H1 (cell line): ENCODE measurements around the gene SHISA7. TPM values are rescaled to one million over a fixed set of nuclear protein-coding genes. Genes with fewer than 3 reads are reported as not detected.

Experiments used
- CTCF ChIA-PET: fragments of 300-600 bp; sonication (Branson Sonifier 250); formaldehyde crosslinking; loops from one replicate; lab custom pipeline; 2021; ENCODE audit not compliant: partially characterized antibody; lab: Charles Lee
- POLR2A ChIA-PET: fragments of 300-600 bp; sonication (Branson Sonifier 250); formaldehyde crosslinking; loops from one replicate; lab custom pipeline; 2021; ENCODE audit warnings: inconsistent platforms; ENCODE audit not compliant: partially characterized antibody; lab: Charles Lee
- DNase-seq, 2 experiments: peaks; one replicate each; pipeline versions ENCODE4 v3.0.0 to v3.0.0-alpha.2; 2010 to 2022; ENCODE audit warnings: low spot score in 2 of 2, low read depth in 1 of 2, mixed read lengths in 1 of 2
- FAIRE-seq: peaks from 2 replicates; lab custom pipeline; 2011; peaks lifted over from hg19 to GRCh38; lab: Jason Lieb, UNC
- H2AFZ ChIP-seq: 2 replicates; pipeline ENCODE4 v1.8.1; 2012; ENCODE audit warnings: low read length, inconsistent platforms
- H2AK5ac ChIP-seq: 2 replicates; pipeline ENCODE4 v1.6.1; 2013; ENCODE audit warnings: low read depth, low read length
- H2BK120ac ChIP-seq: replicated peaks from 2 replicates; pipeline ENCODE3; 2013; ENCODE audit warnings: low read depth, low read length, inconsistent platforms
- H2BK12ac ChIP-seq: 2 replicates; pipeline ENCODE4 v1.6.1; 2013; ENCODE audit warnings: low read depth, low read length
- H2BK15ac ChIP-seq: 2 replicates; pipeline ENCODE4 v1.6.1; 2013; ENCODE audit warnings: low read length
- H2BK20ac ChIP-seq: 2 replicates; pipeline ENCODE4 v1.6.1; 2013; ENCODE audit warnings: low read length
- H2BK5ac ChIP-seq: 2 replicates; pipeline ENCODE4 v1.6.1; 2013; ENCODE audit warnings: low read depth, low read length
- H3K14ac ChIP-seq: 2 replicates; pipeline ENCODE4 v1.6.1; 2013; ENCODE audit warnings: inconsistent platforms; ENCODE audit not compliant: insufficient read length
- H3K18ac ChIP-seq: 2 replicates; pipeline ENCODE4 v1.6.1; 2013; ENCODE audit warnings: low read length; ENCODE audit errors: extremely low read depth
- H3K23ac ChIP-seq: 2 replicates; pipeline ENCODE4 v1.6.1; 2013; ENCODE audit warnings: inconsistent platforms; ENCODE audit not compliant: insufficient read length
- H3K23me2 ChIP-seq: 2 replicates; pipeline ENCODE4 v1.6.1; 2013; ENCODE audit warnings: low read depth, low read length
- H3K27ac ChIP-seq: 2 replicates; pipeline ENCODE4 v1.6.1; 2011; ENCODE audit warnings: low read depth, low read length, inconsistent platforms
- H3K27me3 ChIP-seq, 4 experiments: replicated peaks in 1 of 4; 1 replicate in 1 of 4; 2 replicates in 3 of 4; pipeline versions ENCODE4 v1.6.1 to v1.8.1; 2011 to 2013; ENCODE audit warnings: low read length in 3 of 4, mild to moderate bottlenecking in 3 of 4, inconsistent platforms in 2 of 4, mixed read lengths in 2 of 4, moderate library complexity in 1 of 4; ENCODE audit not compliant: control insufficient read depth in 3 of 4, insufficient read depth in 3 of 4; ENCODE audit errors: extremely low read depth in 1 of 4
- H3K36me3 ChIP-seq, 4 experiments: 2 replicates each; pipeline versions ENCODE4 v1.6.1 to v1.8.1; 2011 to 2013; ENCODE audit warnings: mild to moderate bottlenecking in 4 of 4, low read length in 3 of 4, moderate library complexity in 2 of 4, control low read depth in 1 of 4, inconsistent platforms in 1 of 4; ENCODE audit not compliant: insufficient read depth in 4 of 4, control insufficient read depth in 2 of 4
- H3K4ac ChIP-seq: replicated peaks from 2 replicates; pipeline ENCODE3; 2013; ENCODE audit warnings: low read length, low read depth, mixed read lengths, inconsistent platforms; ENCODE audit not compliant: insufficient read length
- H3K4me1 ChIP-seq, 4 experiments: replicated peaks in 1 of 4; 1 replicate in 1 of 4; 2 replicates in 3 of 4; pipeline versions ENCODE4 v1.6.1 to v1.8.1; 2011 to 2013; ENCODE audit warnings: low read length in 3 of 4, inconsistent platforms in 2 of 4, mixed read lengths in 1 of 4; ENCODE audit not compliant: insufficient read depth in 4 of 4, control insufficient read depth in 3 of 4
- H3K4me2 ChIP-seq, 2 experiments: 2 replicates each; pipeline versions ENCODE4 v1.6.1 to v1.8.1; 2011 to 2013; ENCODE audit warnings: low read depth in 2 of 2, low read length in 2 of 2, control low read depth in 1 of 2, inconsistent platforms in 1 of 2, mild to moderate bottlenecking in 1 of 2; ENCODE audit not compliant: insufficient read depth in 1 of 2
- H3K4me3 ChIP-seq, 4 experiments: fragments of 200-600, 300-600 bp in 1 of 4; sonication (generic), shearing (Covaris generic), sonication (Bioruptor Twin) in 1 of 4; 2 replicates each; pipeline versions ENCODE4 v1.5.1 to v1.8.1; 2011 to 2016; ENCODE audit warnings: low read length in 4 of 4, low read depth in 3 of 4, control low read depth in 2 of 4, inconsistent platforms in 2 of 4, mild to moderate bottlenecking in 2 of 4, mixed read lengths in 1 of 4, moderate library complexity in 1 of 4; ENCODE audit not compliant: insufficient read depth in 2 of 4; ENCODE audit errors: extremely low read depth in 1 of 4
- H3K56ac ChIP-seq: replicated peaks from 2 replicates; pipeline ENCODE3; 2013; ENCODE audit warnings: low read depth, mild to moderate bottlenecking, mixed read lengths, low read length, inconsistent platforms; ENCODE audit not compliant: insufficient read length
- H3K79me1 ChIP-seq: 2 replicates; pipeline ENCODE4 v1.6.1; 2013; ENCODE audit warnings: low read depth, low read length, control low read depth
- H3K79me2 ChIP-seq, 2 experiments: 2 replicates each; pipeline versions ENCODE4 v1.6.1 to v1.8.1; 2012 to 2013; ENCODE audit warnings: low read length in 2 of 2, mild to moderate bottlenecking in 2 of 2, inconsistent platforms in 1 of 2; ENCODE audit not compliant: insufficient read depth in 2 of 2, control insufficient read depth in 1 of 2
- H3K9ac ChIP-seq, 4 experiments: replicated peaks in 1 of 4; 1 replicate in 1 of 4; 2 replicates in 3 of 4; pipeline versions ENCODE4 v1.6.1 to v1.8.1; 2011 to 2013; ENCODE audit warnings: low read depth in 3 of 4, low read length in 3 of 4, control low read depth in 2 of 4, mild to moderate bottlenecking in 2 of 4, moderate library complexity in 2 of 4, inconsistent platforms in 1 of 4; ENCODE audit errors: extremely low read depth in 1 of 4
- H3K9me3 ChIP-seq, 2 experiments: 2 replicates each; pipeline versions ENCODE4 v1.6.1 to v1.8.1; 2012 to 2013; ENCODE audit warnings: mild to moderate bottlenecking in 2 of 2, moderate library complexity in 2 of 2, control low read depth in 1 of 2, inconsistent platforms in 1 of 2, low read depth in 1 of 2, low read length in 1 of 2, mixed read lengths in 1 of 2; ENCODE audit not compliant: insufficient read depth in 2 of 2
- H4K20me1 ChIP-seq, 2 experiments: replicated peaks in 1 of 2; 2 replicates each; pipeline versions ENCODE3 to v1.8.1; 2011 to 2013; ENCODE audit warnings: inconsistent platforms in 2 of 2, low read length in 2 of 2, mild to moderate bottlenecking in 1 of 2; ENCODE audit not compliant: insufficient read depth in 2 of 2, control insufficient read depth in 1 of 2
- H4K5ac ChIP-seq: 2 replicates; pipeline ENCODE4 v1.6.1; 2013; ENCODE audit warnings: low read length, low read depth, mixed read lengths, inconsistent platforms; ENCODE audit not compliant: insufficient read length
- H4K8ac ChIP-seq: 2 replicates; pipeline ENCODE4 v1.8.0; 2013; ENCODE audit warnings: mild to moderate bottlenecking, moderate library complexity, low read length, inconsistent platforms; ENCODE audit not compliant: insufficient read depth; ENCODE audit errors: extremely low read depth
- H4K91ac ChIP-seq: replicated peaks from 2 replicates; pipeline ENCODE3; 2013; ENCODE audit warnings: low read length, mixed read lengths, inconsistent platforms; ENCODE audit not compliant: insufficient read length
- EGR1 ChIP-seq: IDR thresholded peaks from 2 replicates; pipeline ENCODE4 v1.6.1; 2011; ENCODE audit warnings: low read depth, low read length, borderline replicate concordance
- GABPA ChIP-seq: IDR thresholded peaks from 2 replicates; pipeline ENCODE4 v1.6.1; 2011; ENCODE audit warnings: mild to moderate bottlenecking, low read length, moderate library complexity, borderline replicate concordance; ENCODE audit not compliant: insufficient read depth
- GTF2F1 ChIP-seq: IDR thresholded peaks from 2 replicates; pipeline ENCODE4 v1.6.1; 2012; ENCODE audit warnings: low read depth, low read length, improper control_type of control experiment, borderline replicate concordance
- PHF8 ChIP-seq: fragments of 200-600 bp; sonication (generic); conservative IDR thresholded peaks from 2 replicates; pipeline ENCODE4 v1.7.1; 2012; ENCODE audit warnings: low read depth, mild to moderate bottlenecking, inconsistent platforms, low read length, moderate library complexity
- POLR2AphosphoS5 ChIP-seq: IDR thresholded peaks from 2 replicates; pipeline ENCODE4 v1.6.1; 2011; ENCODE audit warnings: low read depth, low read length
- RXRA ChIP-seq: IDR thresholded peaks from 2 replicates; pipeline ENCODE4 v1.6.1; 2011; ENCODE audit warnings: low read depth, mild to moderate bottlenecking, low read length, moderate library complexity; ENCODE audit not compliant: insufficient read depth
- SP4 ChIP-seq: IDR thresholded peaks from 2 replicates; pipeline ENCODE4 v1.6.1; 2012; ENCODE audit warnings: low read length, inconsistent platforms
- WGBS, 2 experiments: shearing (Covaris generic) in 1 of 2; methylation state at CpG; one replicate each; pipeline versions ENCODE4 v1.1.6 to v1.1.7; 2013 to 2015; ENCODE audit warnings: low lambda C conversion rate in 2 of 2, mixed read lengths in 2 of 2, inconsistent platforms in 1 of 2, low coverage in 1 of 2, missing lambda C conversion rate in 1 of 2; ENCODE audit not compliant: insufficient replicate concordance in 2 of 2, insufficient coverage in 1 of 2, insufficient read length in 1 of 2; ENCODE audit errors: extremely low coverage in 1 of 2, missing lambda C conversion rate in 1 of 2; 5-methylcytosine and 5-hydroxymethylcytosine counted together
- polyA plus RNA-seq, 7 experiments: library from polyadenylated mRNA; depleted of rRNA in 3 of 7; stranded (reverse) in 5 of 7; unstranded in 2 of 7; fragments of >200 nt in 5 of 7; fragments of 200-250 nt in 2 of 7; gene quantifications; 1 replicate in 5 of 7; 2 replicates in 1 of 7; 4 replicates in 1 of 7; pipeline versions ENCODE4 v1.2.1 to v1.2.3, GENCODE V29; 2011 to 2013; ENCODE audit warnings: missing spikeins in 2 of 7, mixed read lengths in 2 of 7
- total RNA-seq: library from RNA; stranded (reverse); fragmentation: NEBNext Ultra II Directional; extraction: Animal tissue kit (Norgen Biotek cat#: 25700); gene quantifications from 2 replicates; pipeline ENCODE4 v1.2.1, GENCODE V29; 2021
- TF ChIP-seq, protein P1 (sequence below): IDR thresholded peaks from 2 replicates; pipeline ENCODE4 v1.6.1; 2012; ENCODE audit warnings: inconsistent platforms
- TF ChIP-seq, protein P2 (sequence below): IDR thresholded peaks from 2 replicates; pipeline ENCODE4 v1.6.1; 2012; ENCODE audit warnings: inconsistent platforms

Gene SHISA7
- total and polyA plus RNA-seq, 2 of the 8 experiments (the other 6 are each of a cell fraction or from before 2014, with no cell fraction given), result 0.76 to 1.0 TPM

DNA sequence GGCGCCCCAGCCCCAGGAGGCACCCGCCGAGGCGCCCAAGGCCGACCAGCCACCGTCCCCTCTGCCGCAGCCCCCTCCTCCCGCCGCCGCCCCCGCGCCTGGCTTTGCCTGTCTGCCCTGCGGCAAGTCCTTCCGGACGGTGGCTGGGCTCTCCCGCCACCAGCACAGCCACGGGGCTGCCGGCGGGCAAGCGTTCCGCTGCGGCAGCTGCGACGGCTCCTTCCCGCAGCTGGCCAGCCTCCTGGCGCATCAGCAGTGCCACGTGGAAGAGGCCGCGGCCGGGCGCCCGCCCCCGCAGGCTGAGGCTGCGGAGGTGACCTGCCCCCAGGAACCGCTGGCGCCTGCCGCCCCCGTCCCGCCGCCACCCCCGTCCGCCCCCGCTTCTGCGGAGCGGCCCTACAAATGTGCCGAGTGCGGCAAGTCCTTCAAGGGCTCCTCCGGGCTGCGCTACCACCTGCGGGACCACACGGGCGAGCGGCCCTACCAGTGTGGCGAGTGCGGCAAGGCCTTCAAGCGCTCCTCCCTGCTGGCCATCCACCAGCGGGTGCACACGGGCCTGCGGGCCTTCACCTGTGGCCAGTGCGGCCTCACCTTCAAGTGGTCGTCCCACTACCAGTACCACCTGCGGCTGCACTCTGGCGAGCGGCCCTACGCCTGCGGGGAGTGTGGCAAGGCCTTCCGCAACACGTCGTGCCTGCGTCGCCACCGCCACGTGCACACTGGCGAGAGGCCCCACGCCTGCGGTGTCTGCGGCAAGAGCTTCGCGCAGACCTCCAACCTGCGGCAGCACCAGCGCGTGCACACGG is 39.3 kb upstream of the SHISA7 start:
- ChIA-PET POLR2A (interaction anchor here (0.6 to 4.9 kb wide), 6 partner anchors 8 to 22 kb away, joined by 3 to 27 read pairs (median 4); no protein-coding TSS in a partner anchor), CTCF (interaction anchor here (0.6 to 3.9 kb wide), 7 partner anchors 9 to 150 kb away, joined by 3 to 21 read pairs (median 5); no protein-coding TSS in a partner anchor)
- Histone ChIP-seq H2AFZ (no peak overlapping the region), H2BK5ac (no peak overlapping the region), H3K23ac (no peak overlapping the region), H3K4me2 (peak overlapping the region in 1 of 2 experiments; percentile 53; a peak in 2 of 4 replicates), H2AK5ac (0 out of 2 replicates have a peak overlapping the region, but pooled peaks have one; percentile 48), H4K91ac (no peak overlapping the region), H4K20me1 (peaks cover 0 to 6% of the 10 kb centered on the region in 2 experiments), H3K9me3 (no peaks in the 10 kb centered on the region), H3K23me2 (peaks cover 8% of the 10 kb centered on the region; the same call in 1 of the 2 replicates), H3K79me2 (peaks cover 0 to 23% of the 10 kb centered on the region in 2 experiments; a peak in 2 of 4 replicates), H3K79me1 (peaks cover 13% of the 10 kb centered on the region), H4K5ac (no peak overlapping the region), H3K27me3 (no peaks in the 10 kb centered on the region), H2BK120ac (no peak overlapping the region), H3K9ac (no peak overlapping the region), H3K36me3 (peaks cover 0 to 10% (median 0%) of the 10 kb centered on the region in 4 experiments; a peak in 2 of 8 replicates), H3K56ac (no peak overlapping the region), H3K14ac (no peak overlapping the region), H2BK12ac (peak overlapping the region; percentile 80; the same call in 1 of the 2 replicates), H3K4ac (no peak overlapping the region), H3K4me3 (no peak overlapping the region; a peak in 1 of 8 replicates), H3K18ac (no peak overlapping the region; the same call in 1 of the 2 replicates), H2BK15ac (peak overlapping the region; percentile 81; the same call in 1 of the 2 replicates), H4K8ac (peak overlapping the region; percentile 42), H3K4me1 (peaks cover 0 to 30% (median 21%) of the 10 kb centered on the region in 4 experiments; a peak in 6 of 7 replicates), H2BK20ac (peak overlapping the region; percentile 48; the same call in 1 of the 2 replicates), H3K27ac (no peak overlapping the region)
- DNase-seq (peak in 1 of 2 experiments; percentile 71), FAIRE-seq (no peak)
- TF ChIP-seq RXRA (no peak), GTF2F1 (no peak), SP4 (no peak), EGR1 (peak; percentile 14; the same call in 1 of the 2 replicates), GABPA (peak; percentile 63; the same call in 1 of the 2 replicates), POLR2AphosphoS5 (peak; percentile 39; the same call in 1 of the 2 replicates), PHF8 (no peak)
- TF ChIP-seq, protein P1, sequence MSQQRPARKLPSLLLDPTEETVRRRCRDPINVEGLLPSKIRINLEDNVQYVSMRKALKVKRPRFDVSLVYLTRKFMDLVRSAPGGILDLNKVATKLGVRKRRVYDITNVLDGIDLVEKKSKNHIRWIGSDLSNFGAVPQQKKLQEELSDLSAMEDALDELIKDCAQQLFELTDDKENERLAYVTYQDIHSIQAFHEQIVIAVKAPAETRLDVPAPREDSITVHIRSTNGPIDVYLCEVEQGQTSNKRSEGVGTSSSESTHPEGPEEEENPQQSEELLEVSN, result peak; percentile 38; the same call in 1 of the 2 replicates
- TF ChIP-seq, protein P2, sequence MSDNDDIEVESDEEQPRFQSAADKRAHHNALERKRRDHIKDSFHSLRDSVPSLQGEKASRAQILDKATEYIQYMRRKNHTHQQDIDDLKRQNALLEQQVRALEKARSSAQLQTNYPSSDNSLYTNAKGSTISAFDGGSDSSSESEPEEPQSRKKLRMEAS, result peak; percentile 73
- WGBS, 2 experiments, result 89% methylated on average over 40 of the region's 83 CpGs; no CpG with 5 or more reads in 1 of the 2 experiments
